Measurements from ENCODE around the gene GALNT1.

GALNT1 gene

GRCh38 chr18:35749701-35750100 is 168.2 kb downstream of the GALNT1 start:
- H3K4me3 ChIP-seq (ENCODE audit: low read depth, low read length): no peak overlapping the region

GRCh38 chr18:35750929-35751328 is 169.4 kb downstream of the GALNT1 start:
- H3K4me3 ChIP-seq (ENCODE audit: low read depth, low read length): no peak overlapping the region

- no peak overlapping the region for H3K4me3 ChIP-seq (ENCODE audit: low read depth, low read length)
Observed at GRCh38 chr18:35753306-35753910, 171.9 kb downstream of the GALNT1 start.

GRCh38 chr18:35754464-35754863 is 172.9 kb downstream of the GALNT1 start:
- H3K4me3 ChIP-seq (ENCODE audit: low read depth, low read length): no peak overlapping the region

- H3K4me3 ChIP-seq (ENCODE audit: low read depth, low read length): no peak overlapping the region
Observed at GRCh38 chr18:35755369-35755768, 173.8 kb downstream of the GALNT1 start.

GRCh38 chr18:35756506-35757117 is 175.1 kb downstream of the GALNT1 start:
- no peak overlapping the region for H3K4me3 ChIP-seq (ENCODE audit: low read depth, low read length)

Data from iPS-11a (cell line).